GM23338 (cell line): Measurements from ENCODE around the gene MAP2K1. TPM values are rescaled to one million over a fixed set of nuclear protein-coding genes. Genes with fewer than 3 reads are reported as not detected.

Experiments
- ATAC-seq: fragments of 200-7000 bp; cut with Tn5 transposase; 3 replicates; pipeline ENCODE4 v1.9.1; 2020
- DNase-seq: peaks from one replicate; pipeline ENCODE4 v3.0.0-alpha.2; 2015; ENCODE audit warnings: low spot score
- H2AFZ ChIP-seq: fragments of 200-600 bp; sonication (generic); 2 replicates; pipeline ENCODE4 v1.8.0; 2016; ENCODE audit warnings: antibody characterized with exemption, mild to moderate bottlenecking, moderate library complexity
- H3F3A ChIP-seq: fragments of 200-600 bp; sonication (generic); replicated peaks from 2 replicates; pipeline ENCODE4 v1.8.0; 2017; ENCODE audit warnings: antibody characterized with exemption, mixed run types, low read depth
- H3K27ac ChIP-seq: fragments of 200-600 bp; sonication (generic); 2 replicates; pipeline ENCODE4 v1.6.1; 2016; ENCODE audit warnings: low read depth
- H3K27me3 ChIP-seq: fragments of 200-600 bp; sonication (generic); 2 replicates; pipeline ENCODE4 v1.8.0; 2016; ENCODE audit warnings: mild to moderate bottlenecking, mixed run types, moderate library complexity; ENCODE audit not compliant: insufficient read depth
- H3K36me3 ChIP-seq: fragments of 200-600 bp; sonication (generic); 2 replicates; pipeline ENCODE4 v1.8.0; 2016; ENCODE audit warnings: mild to moderate bottlenecking; ENCODE audit not compliant: insufficient read depth
- H3K4me1 ChIP-seq: fragments of 200-600 bp; sonication (generic); 2 replicates; pipeline ENCODE4 v1.8.0; 2016; ENCODE audit warnings: mild to moderate bottlenecking, moderate library complexity; ENCODE audit not compliant: insufficient read depth
- H3K4me2 ChIP-seq: fragments of 200-600 bp; sonication (generic); 2 replicates; pipeline ENCODE4 v1.7.1; 2017; ENCODE audit warnings: mixed run types
- H3K4me3 ChIP-seq: fragments of 200-600 bp; sonication (generic); 2 replicates; pipeline ENCODE4 v1.6.1; 2016; ENCODE audit warnings: mixed run types
- H3K79me2 ChIP-seq: fragments of 200-600 bp; sonication (generic); replicated peaks from 2 replicates; pipeline ENCODE4 v1.8.0; 2017; ENCODE audit warnings: mild to moderate bottlenecking; ENCODE audit not compliant: insufficient read depth
- H3K9me2 ChIP-seq: fragments of 200-600 bp; sonication (generic); 2 replicates; pipeline ENCODE4 v1.8.0; 2017; ENCODE audit not compliant: insufficient read depth
- H4K20me1 ChIP-seq: fragments of 200-600 bp; sonication (generic); replicated peaks from 2 replicates; pipeline ENCODE4 v1.8.0; 2017; ENCODE audit warnings: mild to moderate bottlenecking; ENCODE audit not compliant: insufficient read depth
- H3K27ac Mint-ChIP-seq: 2 replicates; pipeline ENCODE4 v1.8.0; 2020; ENCODE audit warnings: inconsistent platforms, mild to moderate bottlenecking, moderate library complexity, mixed read lengths
- H3K27me3 Mint-ChIP-seq: 3 replicates; pipeline ENCODE4 v1.8.0; 2022; ENCODE audit warnings: low read depth, mild to moderate bottlenecking, moderate library complexity, mixed read lengths, inconsistent platforms; ENCODE audit not compliant: insufficient read depth, poor library complexity
- H3K36me3 Mint-ChIP-seq: 3 replicates; pipeline ENCODE4 v1.8.0; 2021; ENCODE audit warnings: low read depth, mild to moderate bottlenecking, inconsistent platforms, moderate library complexity, mixed read lengths
- H3K4me1 Mint-ChIP-seq: 3 replicates; pipeline ENCODE4 v1.8.0; 2020; ENCODE audit warnings: mild to moderate bottlenecking, inconsistent platforms, mixed read lengths
- H3K4me3 Mint-ChIP-seq: 3 replicates; pipeline ENCODE4 v1.8.0; 2021; ENCODE audit warnings: moderate library complexity, mild to moderate bottlenecking, inconsistent platforms, mixed read lengths
- H3K9me3 Mint-ChIP-seq: 3 replicates; pipeline ENCODE4 v1.8.0; 2020; ENCODE audit warnings: moderate library complexity, mild to moderate bottlenecking, inconsistent platforms, mixed read lengths
- CREB1 ChIP-seq: fragments of 250-450 bp; sonication (Bioruptor Pico); IDR thresholded peaks from 2 replicates; pipeline ENCODE4 v1.5.0; 2020; ENCODE audit warnings: low read depth, mild to moderate bottlenecking, moderate library complexity
- EZH2phosphoT487 ChIP-seq: fragments of 200-600 bp; sonication (generic); IDR thresholded peaks from one replicate; pipeline ENCODE4 v1.8.1; 2018; ENCODE audit warnings: antibody characterized with exemption; ENCODE audit not compliant: unreplicated experiment
- JUNB ChIP-seq: IDR thresholded peaks from one replicate; pipeline ENCODE4 v1.6.1; 2016; ENCODE audit warnings: antibody characterized with exemption; ENCODE audit not compliant: unreplicated experiment
- NANOG ChIP-seq: IDR thresholded peaks from 2 replicates; pipeline ENCODE4 v1.6.1; 2016; ENCODE audit warnings: antibody characterized with exemption, borderline replicate concordance
- ZNF114 ChIP-seq: fragments of 250-450 bp; sonication (Bioruptor Pico); IDR thresholded peaks from 2 replicates; pipeline ENCODE4 v1.5.0; 2020; ENCODE audit warnings: mild to moderate bottlenecking, moderate library complexity
- ZNF331 ChIP-seq: fragments of 250-450 bp; sonication (Bioruptor Pico); IDR thresholded peaks from 2 replicates; pipeline ENCODE4 v1.5.0; 2020; ENCODE audit warnings: low read depth, mild to moderate bottlenecking, moderate library complexity
- polyA plus RNA-seq: library from polyadenylated mRNA; unstranded; fragments of >200 nt; fragmentation: Nextera tagmentation; extraction: Ambion mirVana; gene quantifications from 2 replicates; pipeline ENCODE4 v1.2.1, GENCODE V29; 2016
- total RNA-seq: library from RNA; depleted of rRNA; stranded (reverse); fragments of >200 nt; shearing (Covaris generic); gene quantifications from 2 replicates; pipeline ENCODE4 v1.2.3, GENCODE V29; 2014
- TF ChIP-seq, protein P1 (sequence below): fragments of 250-450 bp; sonication (Bioruptor Pico); IDR thresholded peaks from 2 replicates; pipeline ENCODE4 v1.5.0; 2020; ENCODE audit warnings: mild to moderate bottlenecking, moderate library complexity

MAP2K1 gene
- total and polyA plus RNA-seq, 2 experiments from 2014 or later, result 42.0 to 68.5 TPM

DNA sequence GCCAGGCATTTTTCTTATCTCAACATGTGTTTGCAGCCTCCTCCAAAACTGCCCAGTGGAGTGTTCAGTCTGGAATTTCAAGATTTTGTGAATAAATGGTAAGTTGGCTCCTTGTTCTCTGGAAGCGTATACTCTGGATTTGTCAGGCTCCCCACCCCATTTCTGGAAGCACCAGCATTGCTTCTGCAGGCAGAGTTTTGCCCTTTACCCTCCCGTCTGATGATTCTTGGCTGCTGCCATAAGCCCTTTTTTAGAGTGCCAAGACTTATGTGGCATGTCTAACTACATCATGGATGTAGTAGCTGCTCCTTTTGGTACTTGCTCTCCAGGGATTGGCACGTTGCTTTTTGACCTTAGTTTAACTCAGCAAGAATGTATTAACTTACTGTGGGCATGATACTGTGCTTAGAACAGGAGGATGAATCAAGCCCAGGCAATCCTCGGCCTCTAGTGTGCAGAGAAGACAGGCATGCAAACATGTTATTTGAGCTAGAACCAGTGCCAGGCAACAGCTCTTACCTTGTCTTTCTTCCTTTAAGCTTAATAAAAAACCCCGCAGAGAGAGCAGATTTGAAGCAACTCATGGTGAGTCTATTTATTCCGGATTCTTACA, 102.6 kb downstream of the MAP2K1 start (continued):
- TF ChIP-seq, protein P1, sequence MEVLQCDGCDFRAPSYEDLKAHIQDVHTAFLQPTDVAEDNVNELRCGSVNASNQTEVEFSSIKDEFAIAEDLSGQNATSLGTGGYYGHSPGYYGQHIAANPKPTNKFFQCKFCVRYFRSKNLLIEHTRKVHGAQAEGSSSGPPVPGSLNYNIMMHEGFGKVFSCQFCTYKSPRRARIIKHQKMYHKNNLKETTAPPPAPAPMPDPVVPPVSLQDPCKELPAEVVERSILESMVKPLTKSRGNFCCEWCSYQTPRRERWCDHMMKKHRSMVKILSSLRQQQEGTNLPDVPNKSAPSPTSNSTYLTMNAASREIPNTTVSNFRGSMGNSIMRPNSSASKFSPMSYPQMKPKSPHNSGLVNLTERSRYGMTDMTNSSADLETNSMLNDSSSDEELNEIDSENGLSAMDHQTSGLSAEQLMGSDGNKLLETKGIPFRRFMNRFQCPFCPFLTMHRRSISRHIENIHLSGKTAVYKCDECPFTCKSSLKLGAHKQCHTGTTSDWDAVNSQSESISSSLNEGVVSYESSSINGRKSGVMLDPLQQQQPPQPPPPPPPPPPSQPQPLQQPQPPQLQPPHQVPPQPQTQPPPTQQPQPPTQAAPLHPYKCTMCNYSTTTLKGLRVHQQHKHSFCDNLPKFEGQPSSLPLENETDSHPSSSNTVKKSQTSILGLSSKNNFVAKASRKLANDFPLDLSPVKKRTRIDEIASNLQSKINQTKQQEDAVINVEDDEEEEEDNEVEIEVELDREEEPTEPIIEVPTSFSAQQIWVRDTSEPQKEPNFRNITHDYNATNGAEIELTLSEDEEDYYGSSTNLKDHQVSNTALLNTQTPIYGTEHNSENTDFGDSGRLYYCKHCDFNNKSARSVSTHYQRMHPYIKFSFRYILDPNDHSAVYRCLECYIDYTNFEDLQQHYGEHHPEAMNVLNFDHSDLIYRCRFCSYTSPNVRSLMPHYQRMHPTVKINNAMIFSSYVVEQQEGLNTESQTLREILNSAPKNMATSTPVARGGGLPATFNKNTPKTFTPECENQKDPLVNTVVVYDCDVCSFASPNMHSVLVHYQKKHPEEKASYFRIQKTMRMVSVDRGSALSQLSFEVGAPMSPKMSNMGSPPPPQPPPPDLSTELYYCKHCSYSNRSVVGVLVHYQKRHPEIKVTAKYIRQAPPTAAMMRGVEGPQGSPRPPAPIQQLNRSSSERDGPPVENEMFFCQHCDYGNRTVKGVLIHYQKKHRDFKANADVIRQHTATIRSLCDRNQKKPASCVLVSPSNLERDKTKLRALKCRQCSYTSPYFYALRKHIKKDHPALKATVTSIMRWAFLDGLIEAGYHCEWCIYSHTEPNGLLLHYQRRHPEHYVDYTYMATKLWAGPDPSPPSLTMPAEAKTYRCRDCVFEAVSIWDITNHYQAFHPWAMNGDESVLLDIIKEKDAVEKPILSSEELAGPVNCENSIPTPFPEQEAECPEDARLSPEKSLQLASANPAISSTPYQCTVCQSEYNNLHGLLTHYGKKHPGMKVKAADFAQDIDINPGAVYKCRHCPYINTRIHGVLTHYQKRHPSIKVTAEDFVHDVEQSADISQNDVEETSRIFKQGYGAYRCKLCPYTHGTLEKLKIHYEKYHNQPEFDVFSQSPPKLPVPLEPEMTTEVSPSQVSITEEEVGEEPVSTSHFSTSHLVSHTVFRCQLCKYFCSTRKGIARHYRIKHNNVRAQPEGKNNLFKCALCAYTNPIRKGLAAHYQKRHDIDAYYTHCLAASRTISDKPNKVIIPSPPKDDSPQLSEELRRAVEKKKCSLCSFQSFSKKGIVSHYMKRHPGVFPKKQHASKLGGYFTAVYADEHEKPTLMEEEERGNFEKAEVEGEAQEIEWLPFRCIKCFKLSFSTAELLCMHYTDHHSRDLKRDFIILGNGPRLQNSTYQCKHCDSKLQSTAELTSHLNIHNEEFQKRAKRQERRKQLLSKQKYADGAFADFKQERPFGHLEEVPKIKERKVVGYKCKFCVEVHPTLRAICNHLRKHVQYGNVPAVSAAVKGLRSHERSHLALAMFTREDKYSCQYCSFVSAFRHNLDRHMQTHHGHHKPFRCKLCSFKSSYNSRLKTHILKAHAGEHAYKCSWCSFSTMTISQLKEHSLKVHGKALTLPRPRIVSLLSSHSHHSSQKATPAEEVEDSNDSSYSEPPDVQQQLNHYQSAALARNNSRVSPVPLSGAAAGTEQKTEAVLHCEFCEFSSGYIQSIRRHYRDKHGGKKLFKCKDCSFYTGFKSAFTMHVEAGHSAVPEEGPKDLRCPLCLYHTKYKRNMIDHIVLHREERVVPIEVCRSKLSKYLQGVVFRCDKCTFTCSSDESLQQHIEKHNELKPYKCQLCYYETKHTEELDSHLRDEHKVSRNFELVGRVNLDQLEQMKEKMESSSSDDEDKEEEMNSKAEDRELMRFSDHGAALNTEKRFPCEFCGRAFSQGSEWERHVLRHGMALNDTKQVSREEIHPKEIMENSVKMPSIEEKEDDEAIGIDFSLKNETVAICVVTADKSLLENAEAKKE (CRISPR knock-in tag), result no peak
- TF ChIP-seq CREB1 (CRISPR knock-in tag), result no peak
- no peak for TF ChIP-seq ZNF331
- TF ChIP-seq NANOG, result no peak

GRCh38 chr15:66491846-66492245, 105.1 kb downstream of the MAP2K1 start:
- H3F3A ChIP-seq, result peaks cover 25% of the 10 kb centered on the region
- no peak overlapping the region for H2AFZ ChIP-seq
- H3K27me3 Mint-ChIP-seq, result peaks cover 5% of the 10 kb centered on the region
- no peak overlapping the region for H3K4me3 ChIP-seq
- H3K4me1 Mint-ChIP-seq, result peaks cover 13% of the 10 kb centered on the region
- no peak overlapping the region for H3K27ac Mint-ChIP-seq
- no peak overlapping the region for H3K27ac ChIP-seq
- H3K4me2 ChIP-seq, result no peak overlapping the region
- H3K9me2 ChIP-seq, result no peaks in the 10 kb centered on the region
- peaks cover 69% of the 10 kb centered on the region for H3K36me3 Mint-ChIP-seq
- no peaks in the 10 kb centered on the region for H3K27me3 ChIP-seq
- H4K20me1 ChIP-seq, result peaks cover 8% of the 10 kb centered on the region
- H3K9me3 Mint-ChIP-seq, result no peaks in the 10 kb centered on the region
- no peak for DNase-seq
- no peak overlapping the region for H3K4me3 Mint-ChIP-seq
- peaks cover 6% of the 10 kb centered on the region for H3K4me1 ChIP-seq
- H3K36me3 ChIP-seq, result peaks cover 30% of the 10 kb centered on the region
- no peak for ATAC-seq
- H3K79me2 ChIP-seq, result peaks cover 17% of the 10 kb centered on the region
- TF ChIP-seq ZNF331, result no peak
- no peak for TF ChIP-seq ZNF114
- TF ChIP-seq JUNB, result no peak
- no peak for TF ChIP-seq NANOG
- no peak for TF ChIP-seq EZH2phosphoT487
- TF ChIP-seq, protein P1 (CRISPR knock-in tag), result no peak
